ENCODE measurements around the gene TUBE1. TPM values are rescaled to one million over a fixed set of nuclear protein-coding genes. Genes with fewer than 3 reads are reported as not detected.
"Not testable (repeated sequence)": the region's sequence is repeated elsewhere in the genome, so short reads cannot be mapped to it uniquely, and the experiment has no call there.

Gene TUBE1
- total RNA-seq, 1 donor, result 49.6 TPM

GRCh38 chr6:112061605-112062004 is 25.7 kb downstream of the TUBE1 start:
- H3K4me3 ChIP-seq (ENCODE audit: insufficient read depth, low read length), result no peak overlapping the region
- H2AFZ ChIP-seq (ENCODE audit: low read length), result no peak overlapping the region
- no peaks in the 10 kb centered on the region for H3K27me3 ChIP-seq (ENCODE audit: insufficient read depth, low read length)
- no peaks in the 10 kb centered on the region for H3K9me3 ChIP-seq (ENCODE audit: low read depth, low read length)
- TF ChIP-seq, protein P1, sequence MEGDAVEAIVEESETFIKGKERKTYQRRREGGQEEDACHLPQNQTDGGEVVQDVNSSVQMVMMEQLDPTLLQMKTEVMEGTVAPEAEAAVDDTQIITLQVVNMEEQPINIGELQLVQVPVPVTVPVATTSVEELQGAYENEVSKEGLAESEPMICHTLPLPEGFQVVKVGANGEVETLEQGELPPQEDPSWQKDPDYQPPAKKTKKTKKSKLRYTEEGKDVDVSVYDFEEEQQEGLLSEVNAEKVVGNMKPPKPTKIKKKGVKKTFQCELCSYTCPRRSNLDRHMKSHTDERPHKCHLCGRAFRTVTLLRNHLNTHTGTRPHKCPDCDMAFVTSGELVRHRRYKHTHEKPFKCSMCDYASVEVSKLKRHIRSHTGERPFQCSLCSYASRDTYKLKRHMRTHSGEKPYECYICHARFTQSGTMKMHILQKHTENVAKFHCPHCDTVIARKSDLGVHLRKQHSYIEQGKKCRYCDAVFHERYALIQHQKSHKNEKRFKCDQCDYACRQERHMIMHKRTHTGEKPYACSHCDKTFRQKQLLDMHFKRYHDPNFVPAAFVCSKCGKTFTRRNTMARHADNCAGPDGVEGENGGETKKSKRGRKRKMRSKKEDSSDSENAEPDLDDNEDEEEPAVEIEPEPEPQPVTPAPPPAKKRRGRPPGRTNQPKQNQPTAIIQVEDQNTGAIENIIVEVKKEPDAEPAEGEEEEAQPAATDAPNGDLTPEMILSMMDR (IDR thresholded peaks at IDR 0.05; ENCODE audit: extremely low read depth, low read depth, low read length), result no peak
- no peaks in the 10 kb centered on the region for H3K36me3 ChIP-seq (ENCODE audit: insufficient read depth, low read length)
- DNase-seq (ENCODE audit: insufficient read length, low spot score, missing footprints), result peak; percentile 71
- H3K27ac ChIP-seq (ENCODE audit: low read depth, low read length), result no peak overlapping the region
- H3K4me1 ChIP-seq (ENCODE audit: insufficient read depth, low read length), result peaks cover 6% of the 10 kb centered on the region
- H3K79me2 ChIP-seq (ENCODE audit: insufficient read depth, low read length), result no peaks in the 10 kb centered on the region
- H3K4me2 ChIP-seq (ENCODE audit: insufficient read depth, low read length), result no peak overlapping the region
- H4K20me1 ChIP-seq (ENCODE audit: insufficient read depth, low read length), result no peaks in the 10 kb centered on the region

- no peaks in the 10 kb centered on the region for H4K20me1 ChIP-seq (ENCODE audit: insufficient read depth, low read length)
- H2AFZ ChIP-seq (ENCODE audit: low read length), result no peak overlapping the region
- peak; percentile 3 for DNase-seq (ENCODE audit: insufficient read length, low spot score, missing footprints)
- no peaks in the 10 kb centered on the region for H3K79me2 ChIP-seq (ENCODE audit: insufficient read depth, low read length)
- H3K4me1 ChIP-seq (ENCODE audit: insufficient read depth, low read length), result peaks cover 6% of the 10 kb centered on the region
- no peak overlapping the region for H3K27ac ChIP-seq (ENCODE audit: low read depth, low read length)
- H3K27me3 ChIP-seq (ENCODE audit: insufficient read depth, low read length), result no peaks in the 10 kb centered on the region
- H3K4me2 ChIP-seq (ENCODE audit: insufficient read depth, low read length), result no peak overlapping the region
- no peak overlapping the region for H3K4me3 ChIP-seq (ENCODE audit: insufficient read depth, low read length)
- no peaks in the 10 kb centered on the region for H3K9me3 ChIP-seq (ENCODE audit: low read depth, low read length)
- TF ChIP-seq, protein P1 (IDR thresholded peaks at IDR 0.05; ENCODE audit: extremely low read depth, low read depth, low read length), result no peak
- no peaks in the 10 kb centered on the region for H3K36me3 ChIP-seq (ENCODE audit: insufficient read depth, low read length)
These were observed 28.8 kb downstream of the TUBE1 start for GRCh38 chr6:112058243-112059032.

DNA sequence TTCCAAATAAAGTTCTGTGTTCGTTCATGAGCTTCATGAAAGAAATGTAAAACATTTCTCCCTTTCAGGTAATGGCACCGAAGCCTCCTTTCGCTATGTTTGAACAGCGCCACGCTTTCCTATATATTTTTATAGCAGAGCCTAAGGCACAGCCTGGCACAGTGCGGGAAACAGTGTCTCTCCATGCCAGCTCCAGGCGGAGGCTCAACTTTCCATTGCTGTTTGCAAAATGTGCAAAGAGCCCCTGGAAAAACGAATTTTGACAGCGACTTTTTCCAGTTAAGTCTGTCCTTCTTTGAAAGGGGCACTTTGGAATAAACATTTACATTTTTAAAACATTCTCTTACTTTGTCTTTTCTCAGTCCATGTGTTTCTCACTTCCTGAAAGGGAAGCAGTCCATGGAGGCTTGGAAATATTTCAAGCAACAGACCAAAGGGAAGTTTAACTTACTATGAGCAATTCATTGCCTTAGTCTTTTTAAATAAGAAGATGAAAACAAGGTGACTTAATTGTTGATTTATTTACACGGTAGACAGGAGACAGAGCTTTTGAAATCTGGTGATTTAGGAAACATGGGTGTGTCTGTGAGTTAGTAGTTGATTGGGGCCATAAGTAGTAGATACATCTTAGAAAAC is 32.6 kb downstream of the TUBE1 start:
- DNase-seq (ENCODE audit: insufficient read length, low spot score, missing footprints), result peak; percentile 73
- no peaks in the 10 kb centered on the region for H3K27me3 ChIP-seq (ENCODE audit: insufficient read depth, low read length)
- no peaks in the 10 kb centered on the region for H3K9me3 ChIP-seq (ENCODE audit: low read depth, low read length)
- H3K4me3 ChIP-seq (ENCODE audit: insufficient read depth, low read length), result peak overlapping the region; percentile 52
- H3K4me2 ChIP-seq (ENCODE audit: insufficient read depth, low read length), result peak overlapping the region; percentile 66
- no peaks in the 10 kb centered on the region for H3K4me1 ChIP-seq (ENCODE audit: insufficient read depth, low read length)
- H3K79me2 ChIP-seq (ENCODE audit: insufficient read depth, low read length), result no peaks in the 10 kb centered on the region
- TF ChIP-seq, protein P1 (IDR thresholded peaks at IDR 0.05; ENCODE audit: extremely low read depth, low read depth, low read length), result no peak
- H4K20me1 ChIP-seq (ENCODE audit: insufficient read depth, low read length), result no peaks in the 10 kb centered on the region
- no peaks in the 10 kb centered on the region for H3K36me3 ChIP-seq (ENCODE audit: insufficient read depth, low read length)
- peak overlapping the region; percentile 94 for H2AFZ ChIP-seq (ENCODE audit: low read length)
- no peak overlapping the region for H3K27ac ChIP-seq (ENCODE audit: low read depth, low read length)

DNA sequence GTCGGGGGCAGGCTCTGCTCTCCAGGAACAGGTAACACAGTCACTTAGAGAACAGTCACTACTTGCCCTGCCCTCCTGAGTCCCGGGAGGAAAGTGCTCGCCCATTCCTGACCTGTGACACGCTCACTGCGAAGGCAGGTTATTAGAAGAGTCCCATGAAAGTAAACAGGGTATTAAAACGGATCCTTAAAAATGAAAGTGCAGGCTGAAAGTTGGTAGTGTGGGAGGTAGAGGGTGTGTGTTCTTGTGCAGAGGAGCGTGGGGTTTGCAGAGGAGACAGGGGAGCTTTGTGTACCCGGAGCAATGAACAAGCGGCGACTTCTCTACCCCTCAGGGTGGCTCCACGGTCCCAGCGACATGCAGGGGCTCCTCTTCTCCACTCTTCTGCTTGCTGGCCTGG is 33.3 kb downstream of the TUBE1 start, which contains the start of gene CCN6:
TSS of gene CCN6 (plus strand) at position 104 of the 400 bp plus-strand sequence. CDS start at position 358, 254 bp downstream.
- Histone ChIP-seq H3K79me2 (ENCODE audit: insufficient read depth, low read length) (no peaks in the 10 kb centered on the region), H3K4me1 (ENCODE audit: insufficient read depth, low read length) (no peaks in the 10 kb centered on the region), H3K4me2 (ENCODE audit: insufficient read depth, low read length) (peak within 1 kb of the TSS; percentile 66), H3K36me3 (ENCODE audit: insufficient read depth, low read length) (no peaks in the 10 kb centered on the region), H3K4me3 (ENCODE audit: insufficient read depth, low read length) (peak within 1 kb of the TSS; percentile 52), H4K20me1 (ENCODE audit: insufficient read depth, low read length) (no peaks in the 10 kb centered on the region), H2AFZ (ENCODE audit: low read length) (peak within 1 kb of the TSS; percentile 94), H3K27ac (ENCODE audit: low read depth, low read length) (no peak within 1 kb of the TSS), H3K9me3 (ENCODE audit: low read depth, low read length) (no peaks in the 10 kb centered on the region), H3K27me3 (ENCODE audit: insufficient read depth, low read length) (no peaks in the 10 kb centered on the region)
- TF ChIP-seq, protein P1 (IDR thresholded peaks at IDR 0.05; ENCODE audit: extremely low read depth, low read depth, low read length), result no peak
- DNase-seq (ENCODE audit: insufficient read length, low spot score, missing footprints), result peak; percentile 27

DNA sequence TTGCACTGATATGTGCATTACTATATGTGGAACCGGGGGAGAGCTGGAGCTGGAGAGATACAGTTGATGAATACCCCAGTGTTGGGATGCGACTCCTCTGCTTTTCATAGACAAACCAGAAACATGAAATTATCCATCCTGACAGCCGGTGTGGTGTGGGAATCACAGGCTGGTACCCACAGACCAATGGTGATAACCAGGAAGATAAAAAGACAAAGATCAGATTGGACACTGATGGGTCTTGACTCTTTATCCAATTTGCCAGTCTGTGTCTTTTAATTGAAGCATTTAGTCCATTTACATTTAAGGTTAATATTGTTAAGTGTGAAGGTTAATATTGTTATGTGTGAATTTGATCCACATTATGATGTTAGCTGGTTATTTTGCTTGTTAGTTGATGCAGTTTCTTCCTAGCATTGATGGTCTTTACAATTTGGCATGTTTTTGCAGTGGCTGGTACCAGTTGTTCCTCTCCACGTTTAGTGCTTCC is 36.0 kb downstream of the TUBE1 start:
- not testable (repeated sequence) for H3K36me3 ChIP-seq (ENCODE audit: insufficient read depth, low read length); H3K4me3 ChIP-seq (ENCODE audit: insufficient read depth, low read length); H3K27ac ChIP-seq (ENCODE audit: low read depth, low read length); H3K9me3 ChIP-seq (ENCODE audit: low read depth, low read length); H3K27me3 ChIP-seq (ENCODE audit: insufficient read depth, low read length); H2AFZ ChIP-seq (ENCODE audit: low read length); H3K79me2 ChIP-seq (ENCODE audit: insufficient read depth, low read length); H3K4me2 ChIP-seq (ENCODE audit: insufficient read depth, low read length); DNase-seq (ENCODE audit: insufficient read length, low spot score, missing footprints); H3K4me1 ChIP-seq (ENCODE audit: insufficient read depth, low read length); H4K20me1 ChIP-seq (ENCODE audit: insufficient read depth, low read length)

Data from osteoblast (primary cell).